SK-N-SH treated with all-trans-retinoic acid at 6 μM for 48 hours (cell line): ENCODE measurements around the gene ARFGEF3.

Source experiments
- ARNTL ChIP-seq: fragments of 450-650 bp; formaldehyde crosslinking; IDR thresholded peaks from 2 replicates; pipeline ENCODE4 v1.5.0; 2020; ENCODE audit warnings: low read depth, mild to moderate bottlenecking, moderate library complexity, borderline replicate concordance
- GLIS3 ChIP-seq: fragments of 250-450 bp; sonication (Bioruptor Pico); IDR thresholded peaks from 2 replicates; pipeline ENCODE4 v1.5.0; 2020; ENCODE audit warnings: mild to moderate bottlenecking, moderate library complexity
- ISL1 ChIP-seq: fragments of 250-450 bp; sonication (Bioruptor Pico); IDR thresholded peaks from 2 replicates; pipeline ENCODE4 v2.1.2; 2022; ENCODE audit warnings: mild to moderate bottlenecking, moderate library complexity
- POU6F1 ChIP-seq: fragments of 250-450 bp; sonication (Bioruptor Pico); IDR thresholded peaks from 2 replicates; pipeline ENCODE4 v1.8.0; 2021; ENCODE audit warnings: low read depth, mild to moderate bottlenecking, moderate library complexity, borderline replicate concordance
- TOX ChIP-seq: fragments of 250-450 bp; sonication (Bioruptor Pico); IDR thresholded peaks from 2 replicates; pipeline ENCODE4 v1.8.0; 2021; ENCODE audit warnings: mild to moderate bottlenecking, moderate library complexity, borderline replicate concordance
- ZC3H10 ChIP-seq: fragments of 250-450 bp; sonication (Bioruptor Pico); IDR thresholded peaks from 2 replicates; pipeline ENCODE4 v1.5.1; 2021; ENCODE audit warnings: mild to moderate bottlenecking, moderate library complexity
- ZFP3 ChIP-seq: fragments of 250-450 bp; sonication (Bioruptor Pico); IDR thresholded peaks from 2 replicates; pipeline ENCODE4 v1.5.0; 2020; ENCODE audit warnings: mild to moderate bottlenecking, moderate library complexity
- ZFP30 ChIP-seq: fragments of 450-650 bp; formaldehyde crosslinking; IDR thresholded peaks from 2 replicates; pipeline ENCODE4 v1.5.0; 2022; ENCODE audit warnings: mild to moderate bottlenecking, moderate library complexity
- ZNF70 ChIP-seq: fragments of 450-650 bp; formaldehyde crosslinking; IDR thresholded peaks from 2 replicates; pipeline ENCODE4 v1.5.0; 2020; ENCODE audit warnings: mild to moderate bottlenecking, moderate library complexity

GRCh38 chr6:138206862-138207261, 45.1 kb downstream of the ARFGEF3 start:
- TF ChIP-seq ARNTL (no peak), ZFP30 (CRISPR knock-in tag) (no peak), GLIS3 (CRISPR knock-in tag) (no peak), ZC3H10 (CRISPR knock-in tag) (no peak), ZNF70 (no peak), ZFP3 (CRISPR knock-in tag) (no peak), ISL1 (CRISPR knock-in tag) (no peak), TOX (CRISPR knock-in tag) (no peak), POU6F1 (CRISPR knock-in tag) (no peak)
